HCT116 (cell line): Measurements from ENCODE around the gene SMYD3. TPM values are rescaled to one million over a fixed set of nuclear protein-coding genes. Genes with fewer than 3 reads are reported as not detected.

Experiments
- ATAC-seq: fragments of 200-7000 bp; cut with Tn5 transposase; 2 replicates; pipeline ENCODE4 v1.9.1; 2020; ENCODE audit warnings: mild to moderate bottlenecking, moderate library complexity
- BruUV-seq: library from RNA; stranded (reverse); fragments of 400-500 nt; replicated peaks from 2 replicates; lab custom pipeline; 2021; lab: Mats Ljungman, UMichigan
- CTCF ChIA-PET: fragments of 300-600 bp; sonication (Branson Sonifier 250); formaldehyde crosslinking; loops from one replicate; lab custom pipeline; 2021; ENCODE audit warnings: antibody characterized with exemption; lab: Charles Lee
- POLR2A ChIA-PET: fragments of 300-600, 350-600 bp; sonication (Branson Sonifier 250); formaldehyde crosslinking; loops from one replicate; lab custom pipeline; 2021; ENCODE audit warnings: antibody characterized with exemption; lab: Charles Lee
- RAD21 ChIA-PET, 2 experiments: fragments of 300-600 bp; sonication (Branson Sonifier 250); formaldehyde crosslinking; loops; one replicate each; lab custom pipeline; 2023; ENCODE audit warnings: low total read pairs in 2 of 2; ENCODE audit not compliant: uncharacterized antibody in 2 of 2, unreplicated experiment in 2 of 2, low non-redundant PET in 1 of 2; lab: Charles Lee
- DNase-seq: peaks from one replicate; pipeline ENCODE4 v3.0.0-alpha.2; 2010; ENCODE audit warnings: low read depth, low spot score
- H2AFZ ChIP-seq: fragments of 200-600 bp; shearing (Covaris generic), sonication (generic); 2 replicates; pipeline ENCODE4 v1.6.1; 2017; ENCODE audit warnings: low read depth, mixed run types, mixed read lengths, antibody characterized with exemption, low read length; ENCODE audit not compliant: poor library complexity, severe bottlenecking
- H3K27ac ChIP-seq: 2 replicates; pipeline ENCODE4 v1.5.1; 2012; ENCODE audit warnings: low read depth, low read length
- H3K27me3 ChIP-seq: fragments of 200-600 bp; sonication (generic); 2 replicates; pipeline ENCODE4 v1.6.1; 2016; ENCODE audit warnings: mixed run types, low read length, mixed read lengths; ENCODE audit not compliant: insufficient read depth
- H3K36me3 ChIP-seq, 2 experiments: fragments of 200-500 bp in 1 of 2; fragments of 200-600 bp in 1 of 2; sonication (Bioruptor generic) in 1 of 2; sonication (generic) in 1 of 2; 2 replicates each; pipeline versions ENCODE4 v1.5.1 to v1.6.1; 2014 to 2016; ENCODE audit warnings: low read length in 2 of 2, inconsistent platforms in 1 of 2, mixed read lengths in 1 of 2, mixed run types in 1 of 2; ENCODE audit not compliant: insufficient read depth in 2 of 2, control insufficient read depth in 1 of 2
- H3K4me1 ChIP-seq, 2 experiments: fragments of 200-600 bp in 1 of 2; sonication (generic) in 1 of 2; 2 replicates each; pipeline versions ENCODE4 v1.5.1 to v1.6.1; 2012 to 2017; ENCODE audit warnings: low read length in 2 of 2, inconsistent platforms in 1 of 2, mild to moderate bottlenecking in 1 of 2, mixed read lengths in 1 of 2, mixed run types in 1 of 2, moderate library complexity in 1 of 2; ENCODE audit not compliant: insufficient read depth in 2 of 2, control insufficient read depth in 1 of 2
- H3K4me2 ChIP-seq: fragments of 200-600 bp; sonication (generic); 2 replicates; pipeline ENCODE4 v1.6.1; 2017; ENCODE audit warnings: mixed run types, low read length, mixed read lengths
- H3K4me3 ChIP-seq, 2 experiments: fragments of 200-600 bp in 1 of 2; sonication (generic) in 1 of 2; replicated peaks in 1 of 2; 2 replicates each; pipeline ENCODE4 v1.5.1; 2011 to 2016; ENCODE audit warnings: low read length in 2 of 2, control low read depth in 1 of 2, low read depth in 1 of 2, mild to moderate bottlenecking in 1 of 2, mixed read lengths in 1 of 2, mixed run types in 1 of 2
- H3K79me2 ChIP-seq: fragments of 200-600 bp; sonication (generic); 2 replicates; pipeline ENCODE4 v1.6.1; 2017; ENCODE audit warnings: mild to moderate bottlenecking, mixed run types, low read length, moderate library complexity, mixed read lengths; ENCODE audit not compliant: insufficient read depth
- H3K9ac ChIP-seq: fragments of 200-600 bp; sonication (generic); 2 replicates; pipeline ENCODE4 v1.6.1; 2016; ENCODE audit warnings: low read length, mixed read lengths
- H3K9me2 ChIP-seq: fragments of 200-600 bp; sonication (generic), shearing (Covaris generic); 2 replicates; pipeline ENCODE4 v1.6.1; 2017; ENCODE audit warnings: mixed run types, mild to moderate bottlenecking, moderate library complexity; ENCODE audit not compliant: insufficient read depth
- H3K9me3 ChIP-seq, 2 experiments: fragments of 200-500 bp in 1 of 2; fragments of 200-600 bp in 1 of 2; sonication (Bioruptor generic) in 1 of 2; sonication (generic) in 1 of 2; 2 replicates each; pipeline ENCODE4 v1.6.1; 2014 to 2017; ENCODE audit warnings: low read length in 2 of 2, mixed read lengths in 2 of 2, inconsistent platforms in 1 of 2, low read depth in 1 of 2, mild to moderate bottlenecking in 1 of 2, mixed run types in 1 of 2, moderate library complexity in 1 of 2; ENCODE audit not compliant: control insufficient read depth in 1 of 2, insufficient read depth in 1 of 2
- H4K20me1 ChIP-seq: fragments of 200-600 bp; sonication (generic), shearing (Covaris generic); 2 replicates; pipeline ENCODE4 v1.6.1; 2017; ENCODE audit warnings: mixed run types, mild to moderate bottlenecking, moderate library complexity; ENCODE audit not compliant: insufficient read depth
- CBX3 ChIP-seq: IDR thresholded peaks from 2 replicates; pipeline ENCODE4 v1.6.1; 2012; ENCODE audit warnings: low read depth
- ELF1 ChIP-seq: IDR thresholded peaks from 2 replicates; pipeline ENCODE4 v1.6.1; 2012; ENCODE audit warnings: low read depth, borderline replicate concordance
- EZH2phosphoT487 ChIP-seq: fragments of 200-600 bp; IDR thresholded peaks from 2 replicates; pipeline ENCODE4 v1.6.1; 2018; ENCODE audit warnings: antibody characterized with exemption, borderline replicate concordance
- JUND ChIP-seq: IDR thresholded peaks from 2 replicates; pipeline ENCODE4 v1.6.1; 2012
- SIN3A ChIP-seq: IDR thresholded peaks from 2 replicates; pipeline ENCODE4 v1.6.1; 2012; ENCODE audit warnings: low read depth
- SRF ChIP-seq: IDR thresholded peaks from 2 replicates; pipeline ENCODE4 v1.6.1; 2012; ENCODE audit warnings: low read depth
- ZFX ChIP-seq: fragments of 450-650 bp; IDR thresholded peaks from 2 replicates; pipeline ENCODE4 v1.6.1; 2017
- intact Hi-C: fragments of 100-400 bp; cut with micrococcal nuclease; formaldehyde crosslinking; loops from 2 replicates; pipeline ENCODE4 v1.10.0; 2022
- total RNA-seq: library from RNA; stranded (reverse); gene quantifications from one replicate; pipeline ENCODE4 v1.2.1, GENCODE V29; 2021; ENCODE audit not compliant: unreplicated experiment
- TF ChIP-seq, protein P1 (sequence below): IDR thresholded peaks from 2 replicates; pipeline ENCODE4 v1.6.1; 2012
- TF ChIP-seq, protein P2 (sequence below): IDR thresholded peaks from 2 replicates; pipeline ENCODE4 v1.6.1; 2012; ENCODE audit warnings: low read depth
- TF ChIP-seq, protein P3 (sequence below), 3 experiments: fragments of 200-600 bp in 1 of 3; sonication (generic) in 1 of 3; IDR thresholded peaks in 2 of 3; conservative IDR thresholded peaks in 1 of 3; 2 replicates each; pipeline ENCODE4 v1.5.1; 2012 to 2017; ENCODE audit warnings: low read depth in 2 of 3, low read length in 2 of 3, antibody characterized with exemption in 1 of 3, borderline replicate concordance in 1 of 3, control low read depth in 1 of 3, mild to moderate bottlenecking in 1 of 3, mixed read lengths in 1 of 3, mixed run types in 1 of 3, moderate library complexity in 1 of 3; ENCODE audit not compliant: insufficient read depth in 1 of 3

The SMYD3 gene
- total RNA-seq, 1 experiment from 2014 or later: 33.6 TPM

DNA sequence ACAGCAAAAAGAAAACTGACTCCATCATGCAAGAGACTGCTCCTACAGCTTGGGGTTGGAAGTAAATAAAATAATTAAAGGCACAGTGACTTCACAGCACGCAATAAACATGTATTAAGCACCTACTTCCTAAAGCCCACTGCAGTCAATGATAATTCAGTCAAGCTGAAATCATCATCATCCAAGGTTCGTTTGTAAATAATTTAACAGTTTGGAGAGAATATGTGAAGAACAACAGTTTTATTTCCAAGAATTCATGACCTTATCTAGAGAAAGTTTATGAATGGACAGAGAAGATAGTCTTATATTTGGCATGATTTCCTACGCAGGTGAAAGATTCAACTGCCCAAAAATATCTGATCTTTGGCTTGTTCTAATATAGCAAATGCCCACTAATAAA lies 86.8 kb downstream of the SMYD3 start:
- no peaks in the 10 kb centered on the region for H3K79me2 ChIP-seq
- ChIA-PET POLR2A (no interaction called here), RAD21 (no interaction called here), CTCF (no interaction called here)
- H3K27me3 ChIP-seq: no peaks in the 10 kb centered on the region
- H3K9me2 ChIP-seq: no peaks in the 10 kb centered on the region
- no peaks in the 10 kb centered on the region for H3K4me1 ChIP-seq
- H3K4me2 ChIP-seq: no peak overlapping the region
- H3K4me3 ChIP-seq: no peak overlapping the region
- no peak overlapping the region for H3K27ac ChIP-seq
- H3K9me3 ChIP-seq: no peaks in the 10 kb centered on the region; a peak in 1 of 4 replicates
- no peaks in the 10 kb centered on the region for H3K36me3 ChIP-seq
- H4K20me1 ChIP-seq: no peaks in the 10 kb centered on the region
- no peak for TF ChIP-seq EZH2phosphoT487
- no peak for TF ChIP-seq SRF
- no peak for TF ChIP-seq ZFX
- TF ChIP-seq CBX3: no peak
- no peak for TF ChIP-seq SIN3A
- TF ChIP-seq JUND: no peak
- TF ChIP-seq, protein P1, sequence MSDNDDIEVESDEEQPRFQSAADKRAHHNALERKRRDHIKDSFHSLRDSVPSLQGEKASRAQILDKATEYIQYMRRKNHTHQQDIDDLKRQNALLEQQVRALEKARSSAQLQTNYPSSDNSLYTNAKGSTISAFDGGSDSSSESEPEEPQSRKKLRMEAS: no peak
- TF ChIP-seq ELF1: no peak
- TF ChIP-seq, protein P2, sequence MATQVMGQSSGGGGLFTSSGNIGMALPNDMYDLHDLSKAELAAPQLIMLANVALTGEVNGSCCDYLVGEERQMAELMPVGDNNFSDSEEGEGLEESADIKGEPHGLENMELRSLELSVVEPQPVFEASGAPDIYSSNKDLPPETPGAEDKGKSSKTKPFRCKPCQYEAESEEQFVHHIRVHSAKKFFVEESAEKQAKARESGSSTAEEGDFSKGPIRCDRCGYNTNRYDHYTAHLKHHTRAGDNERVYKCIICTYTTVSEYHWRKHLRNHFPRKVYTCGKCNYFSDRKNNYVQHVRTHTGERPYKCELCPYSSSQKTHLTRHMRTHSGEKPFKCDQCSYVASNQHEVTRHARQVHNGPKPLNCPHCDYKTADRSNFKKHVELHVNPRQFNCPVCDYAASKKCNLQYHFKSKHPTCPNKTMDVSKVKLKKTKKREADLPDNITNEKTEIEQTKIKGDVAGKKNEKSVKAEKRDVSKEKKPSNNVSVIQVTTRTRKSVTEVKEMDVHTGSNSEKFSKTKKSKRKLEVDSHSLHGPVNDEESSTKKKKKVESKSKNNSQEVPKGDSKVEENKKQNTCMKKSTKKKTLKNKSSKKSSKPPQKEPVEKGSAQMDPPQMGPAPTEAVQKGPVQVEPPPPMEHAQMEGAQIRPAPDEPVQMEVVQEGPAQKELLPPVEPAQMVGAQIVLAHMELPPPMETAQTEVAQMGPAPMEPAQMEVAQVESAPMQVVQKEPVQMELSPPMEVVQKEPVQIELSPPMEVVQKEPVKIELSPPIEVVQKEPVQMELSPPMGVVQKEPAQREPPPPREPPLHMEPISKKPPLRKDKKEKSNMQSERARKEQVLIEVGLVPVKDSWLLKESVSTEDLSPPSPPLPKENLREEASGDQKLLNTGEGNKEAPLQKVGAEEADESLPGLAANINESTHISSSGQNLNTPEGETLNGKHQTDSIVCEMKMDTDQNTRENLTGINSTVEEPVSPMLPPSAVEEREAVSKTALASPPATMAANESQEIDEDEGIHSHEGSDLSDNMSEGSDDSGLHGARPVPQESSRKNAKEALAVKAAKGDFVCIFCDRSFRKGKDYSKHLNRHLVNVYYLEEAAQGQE: no peak
- TF ChIP-seq, protein P3, sequence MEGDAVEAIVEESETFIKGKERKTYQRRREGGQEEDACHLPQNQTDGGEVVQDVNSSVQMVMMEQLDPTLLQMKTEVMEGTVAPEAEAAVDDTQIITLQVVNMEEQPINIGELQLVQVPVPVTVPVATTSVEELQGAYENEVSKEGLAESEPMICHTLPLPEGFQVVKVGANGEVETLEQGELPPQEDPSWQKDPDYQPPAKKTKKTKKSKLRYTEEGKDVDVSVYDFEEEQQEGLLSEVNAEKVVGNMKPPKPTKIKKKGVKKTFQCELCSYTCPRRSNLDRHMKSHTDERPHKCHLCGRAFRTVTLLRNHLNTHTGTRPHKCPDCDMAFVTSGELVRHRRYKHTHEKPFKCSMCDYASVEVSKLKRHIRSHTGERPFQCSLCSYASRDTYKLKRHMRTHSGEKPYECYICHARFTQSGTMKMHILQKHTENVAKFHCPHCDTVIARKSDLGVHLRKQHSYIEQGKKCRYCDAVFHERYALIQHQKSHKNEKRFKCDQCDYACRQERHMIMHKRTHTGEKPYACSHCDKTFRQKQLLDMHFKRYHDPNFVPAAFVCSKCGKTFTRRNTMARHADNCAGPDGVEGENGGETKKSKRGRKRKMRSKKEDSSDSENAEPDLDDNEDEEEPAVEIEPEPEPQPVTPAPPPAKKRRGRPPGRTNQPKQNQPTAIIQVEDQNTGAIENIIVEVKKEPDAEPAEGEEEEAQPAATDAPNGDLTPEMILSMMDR (IDR thresholded peaks at IDR 0.05 in 2 of 3, conservative IDR thresholded peaks at IDR 0.05 in 1 of 3; ENCODE audit: borderline replicate concordance in 1 of 3, insufficient read depth in 1 of 3, low read depth in 2 of 3, low read length in 2 of 3): no peak
- DNase-seq (no peak), ATAC-seq (no peak)
- H3K9ac ChIP-seq: no peak overlapping the region
- intact Hi-C loops: no loop called here
- no TSS peak for BruUV-seq
- no peak overlapping the region for H2AFZ ChIP-seq
